AG09319 (cell line): ENCODE data around the gene GADD45B.

Experiments
- DNase-seq: peaks from one replicate; pipeline ENCODE4 v3.0.0-alpha.2; 2010; ENCODE audit warnings: low read depth; ENCODE audit errors: extremely low read depth
- TF ChIP-seq, protein P1 (sequence below): IDR thresholded peaks from 2 replicates; pipeline ENCODE4 v1.5.1; 2011; ENCODE audit warnings: low read depth, mild to moderate bottlenecking, inconsistent platforms, low read length, moderate library complexity

GADD45B gene

DNA sequence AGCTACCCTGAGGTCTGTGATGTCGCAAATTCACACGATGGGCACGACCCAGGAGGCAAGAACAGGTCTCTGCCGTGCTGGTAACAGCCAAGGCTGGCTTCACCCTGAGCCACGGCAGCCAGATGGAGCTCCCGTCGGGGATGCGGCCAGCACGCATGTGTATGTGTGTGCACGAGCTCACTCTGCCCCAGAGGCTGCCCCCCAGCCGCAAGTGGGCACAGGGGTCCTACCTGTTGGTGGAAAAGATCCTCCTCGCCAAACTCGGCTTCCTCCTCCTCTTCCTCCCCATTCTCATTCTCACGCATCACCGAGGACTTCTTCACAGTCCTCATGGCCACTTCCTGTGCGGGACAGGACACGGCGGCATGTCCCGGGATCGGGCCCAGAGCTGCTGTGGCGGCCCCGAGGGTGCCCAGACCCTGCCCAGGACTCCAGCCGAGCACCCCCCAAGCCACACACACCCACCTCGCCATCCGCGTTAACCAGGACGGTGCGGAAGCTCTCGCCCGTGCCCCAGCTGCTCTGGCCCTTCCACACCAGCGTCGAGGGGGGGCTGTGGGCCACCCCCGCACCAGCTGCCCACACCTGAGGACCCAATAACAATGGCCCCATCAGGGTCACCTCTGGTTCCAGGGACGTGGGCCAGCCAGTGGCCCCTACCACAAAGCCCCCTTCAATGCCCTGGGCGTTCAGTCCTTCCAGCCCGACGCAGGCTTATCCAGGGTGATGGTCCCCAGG lies 44.4 kb upstream of the GADD45B start:
- TF ChIP-seq, protein P1, sequence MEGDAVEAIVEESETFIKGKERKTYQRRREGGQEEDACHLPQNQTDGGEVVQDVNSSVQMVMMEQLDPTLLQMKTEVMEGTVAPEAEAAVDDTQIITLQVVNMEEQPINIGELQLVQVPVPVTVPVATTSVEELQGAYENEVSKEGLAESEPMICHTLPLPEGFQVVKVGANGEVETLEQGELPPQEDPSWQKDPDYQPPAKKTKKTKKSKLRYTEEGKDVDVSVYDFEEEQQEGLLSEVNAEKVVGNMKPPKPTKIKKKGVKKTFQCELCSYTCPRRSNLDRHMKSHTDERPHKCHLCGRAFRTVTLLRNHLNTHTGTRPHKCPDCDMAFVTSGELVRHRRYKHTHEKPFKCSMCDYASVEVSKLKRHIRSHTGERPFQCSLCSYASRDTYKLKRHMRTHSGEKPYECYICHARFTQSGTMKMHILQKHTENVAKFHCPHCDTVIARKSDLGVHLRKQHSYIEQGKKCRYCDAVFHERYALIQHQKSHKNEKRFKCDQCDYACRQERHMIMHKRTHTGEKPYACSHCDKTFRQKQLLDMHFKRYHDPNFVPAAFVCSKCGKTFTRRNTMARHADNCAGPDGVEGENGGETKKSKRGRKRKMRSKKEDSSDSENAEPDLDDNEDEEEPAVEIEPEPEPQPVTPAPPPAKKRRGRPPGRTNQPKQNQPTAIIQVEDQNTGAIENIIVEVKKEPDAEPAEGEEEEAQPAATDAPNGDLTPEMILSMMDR, result no peak
- no peak for DNase-seq

DNA sequence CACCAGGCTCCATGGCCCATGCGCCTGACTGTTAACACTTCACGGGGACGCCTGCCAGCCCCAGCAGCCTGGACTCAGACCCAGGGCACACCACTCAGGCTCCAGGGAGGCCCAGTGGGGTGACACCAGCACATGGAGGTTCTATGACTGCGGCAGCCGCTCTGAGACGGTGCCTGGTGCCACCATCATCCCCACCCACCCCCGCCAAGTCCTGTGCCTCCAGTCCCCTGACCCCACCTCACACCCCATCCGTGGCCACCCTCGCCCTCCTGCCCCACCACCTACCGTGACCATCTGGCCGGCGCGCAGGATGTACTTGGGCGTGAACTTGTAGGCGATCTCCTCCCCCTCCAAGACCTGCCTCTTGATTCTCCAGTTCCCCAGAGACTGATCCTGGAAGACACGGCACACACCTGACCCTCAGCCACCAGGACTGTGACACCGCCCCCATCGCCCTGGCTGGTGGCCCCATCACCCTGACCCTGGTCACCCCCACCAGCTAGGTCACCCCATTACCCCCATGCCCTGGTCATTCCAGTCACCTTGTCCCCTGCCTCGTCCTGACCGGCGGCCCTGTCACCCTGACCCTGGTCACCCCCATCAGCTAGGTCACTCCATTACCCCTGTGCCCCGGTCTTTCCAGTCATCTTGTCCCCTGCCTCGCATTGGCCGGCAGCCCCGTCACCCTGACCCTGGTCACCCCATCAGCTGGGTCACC lies 43.6 kb upstream of the GADD45B start:
- DNase-seq, result no peak
- TF ChIP-seq, protein P1, result no peak

DNA sequence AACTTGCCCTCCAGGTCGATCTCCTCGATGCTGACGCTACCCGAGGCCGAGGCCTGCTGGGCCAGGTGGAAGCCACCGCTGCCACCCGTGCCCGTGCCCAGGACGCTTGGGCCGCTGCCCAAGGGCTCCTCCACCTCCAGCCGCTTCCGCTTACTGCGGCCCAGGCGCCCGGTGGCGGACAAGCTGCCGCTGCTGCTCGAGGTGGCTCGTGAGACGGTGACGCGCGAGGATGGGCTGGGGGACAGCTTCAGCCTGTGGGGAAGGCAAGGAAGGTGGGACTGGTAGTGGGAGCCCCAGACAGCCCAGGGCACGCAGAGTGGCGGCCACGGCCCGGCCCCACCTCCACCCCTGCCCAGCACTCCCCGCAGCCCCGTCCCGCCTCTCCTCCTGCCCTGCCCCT lies 42.1 kb upstream of the GADD45B start:
- TF ChIP-seq, protein P1, result no peak
- no peak for DNase-seq

DNA sequence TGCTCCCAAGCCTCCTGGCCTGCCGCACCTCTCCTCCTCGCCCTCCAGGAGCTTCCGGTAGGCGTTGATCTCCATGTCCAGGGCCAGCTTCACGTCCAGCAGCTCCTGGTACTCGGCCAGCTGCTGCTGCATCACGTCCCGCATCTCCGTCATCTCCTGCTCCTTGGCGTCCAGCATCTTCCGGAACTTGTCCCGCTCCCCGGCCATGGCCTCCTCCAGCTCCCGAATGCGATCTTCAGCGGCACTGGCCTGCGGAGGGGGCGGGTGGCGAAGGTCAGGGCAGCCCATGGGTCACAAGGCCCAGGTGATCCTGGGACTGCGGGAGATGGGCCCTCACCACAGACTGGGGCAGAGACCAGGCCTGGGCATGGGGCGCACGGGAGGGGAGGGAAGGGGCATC lies 41.7 kb upstream of the GADD45B start:
- DNase-seq, result no peak

DNA sequence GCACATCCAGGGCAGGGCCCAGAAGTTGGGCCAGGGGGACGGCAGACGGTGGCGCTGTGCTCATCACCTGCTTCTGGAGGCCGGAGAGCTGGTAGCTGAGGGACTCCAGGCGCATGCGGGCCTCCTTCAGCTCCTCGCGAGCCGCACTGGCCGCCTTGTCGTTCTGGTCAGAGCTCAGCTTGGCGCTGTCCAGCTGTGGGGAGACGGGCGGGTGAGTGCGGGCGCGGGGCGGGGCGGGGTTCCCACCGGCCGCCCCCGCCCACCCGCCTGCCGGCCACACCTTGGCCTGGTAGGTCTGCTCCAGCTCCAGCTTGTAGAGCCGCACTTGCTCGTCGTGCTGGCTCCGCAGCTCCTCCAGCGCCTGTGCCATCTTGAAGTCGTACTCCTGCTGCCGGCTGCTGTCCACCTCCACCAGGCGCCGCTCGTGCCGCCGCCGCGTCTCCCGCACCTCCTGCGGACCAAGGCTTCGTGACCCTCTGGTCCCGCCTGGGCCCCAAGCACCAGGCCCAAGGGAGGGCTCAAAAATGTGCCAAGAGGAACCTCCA lies 41.1 kb upstream of the GADD45B start:
- TF ChIP-seq, protein P1, result no peak
- DNase-seq, result no peak

More for the DNA sequence above, 41.7 kb upstream of the GADD45B start:
- TF ChIP-seq, protein P1, result no peak

DNA sequence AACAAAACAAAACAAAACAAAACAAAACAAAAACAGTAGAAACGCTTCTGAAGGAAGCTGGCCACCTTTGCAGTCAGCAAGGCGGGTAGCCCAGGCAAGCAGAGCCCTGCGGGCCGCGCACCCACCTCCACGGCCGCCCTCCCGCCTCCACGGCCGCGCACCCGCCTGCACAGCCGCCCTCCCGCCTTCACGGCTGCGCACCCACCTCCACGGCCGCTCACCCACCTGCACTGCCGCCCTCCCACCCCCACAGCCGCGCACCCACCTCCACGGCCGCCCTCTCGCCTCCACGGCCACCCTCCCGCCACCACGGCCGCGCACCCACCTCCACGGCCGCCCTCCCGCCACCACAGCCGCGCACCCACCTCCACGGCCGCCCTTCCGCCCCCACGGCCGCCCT lies 39.5 kb upstream of the GADD45B start:
- DNase-seq, result no peak
- TF ChIP-seq, protein P1, result no peak

DNA sequence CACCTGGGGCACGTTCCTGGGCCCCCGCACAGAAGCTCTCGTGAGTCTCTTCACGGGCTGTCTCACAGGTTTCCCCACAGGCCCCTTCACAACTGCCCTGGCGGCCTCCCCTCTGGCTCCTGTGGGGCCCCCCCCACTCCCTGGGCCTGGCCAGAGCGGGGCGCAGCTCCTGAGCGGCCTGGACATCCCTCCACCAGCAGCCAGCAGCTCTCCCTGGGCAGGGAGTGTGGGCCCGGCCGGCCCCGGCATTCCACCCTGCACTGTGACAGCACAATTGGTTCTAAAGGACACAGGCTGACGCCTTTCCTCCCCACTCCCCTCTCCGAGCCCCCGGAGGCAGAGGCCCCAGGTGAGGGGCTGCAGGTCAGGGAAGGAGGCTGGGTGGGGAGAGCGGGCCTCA lies 39.0 kb upstream of the GADD45B start:
- TF ChIP-seq, protein P1, result no peak
- DNase-seq, result no peak
